Spleen (tissue), 13 donors: ENCODE measurements around the gene TCF3. TPM values are rescaled to one million over a fixed set of nuclear protein-coding genes. Genes with fewer than 3 reads are reported as not detected.

Experiments
- DNase-seq: peaks from one replicate; pipeline ENCODE4 v3.0.0-alpha.2; 2020
- H3K27ac ChIP-seq, 8 donors: fragments of 200-600 bp; sonication (generic) in 7 of 8; 1 replicate in 4 of 8; 2 replicates in 4 of 8; pipeline versions ENCODE4 v1.5.0 to v1.8.0; 2016 to 2021; ENCODE audit warnings: inconsistent platforms in 4 of 8, mild to moderate bottlenecking in 4 of 8, moderate library complexity in 1 of 8
- H3K27me3 ChIP-seq, 7 donors: fragments of 200-600 bp; sonication (generic) in 6 of 7; replicated peaks in 1 of 7; 1 replicate in 4 of 7; 2 replicates in 3 of 7; pipeline versions ENCODE4 v1.5.0 to v1.8.0; 2016 to 2021; ENCODE audit warnings: inconsistent platforms in 3 of 7, mild to moderate bottlenecking in 1 of 7
- H3K36me3 ChIP-seq, 6 donors: fragments of 200-600 bp; sonication (generic) in 5 of 6; 1 replicate in 4 of 6; 2 replicates in 2 of 6; pipeline versions ENCODE4 v1.5.0 to v1.8.0; 2016 to 2021; ENCODE audit warnings: inconsistent platforms in 2 of 6
- H3K4me1 ChIP-seq, 6 donors: fragments of 200-600 bp; sonication (generic) in 5 of 6; 1 replicate in 3 of 6; 2 replicates in 3 of 6; pipeline versions ENCODE4 v1.5.0 to v1.8.0; 2016 to 2021; ENCODE audit warnings: inconsistent platforms in 3 of 6
- H3K4me3 ChIP-seq, 8 donors: fragments of 200-600 bp; sonication (generic) in 7 of 8; 1 replicate in 4 of 8; 2 replicates in 4 of 8; pipeline versions ENCODE4 v1.5.0 to v1.8.0; 2016 to 2021; ENCODE audit warnings: inconsistent platforms in 4 of 8, mild to moderate bottlenecking in 4 of 8, moderate library complexity in 2 of 8
- H3K9me3 ChIP-seq, 8 donors: fragments of 200-600 bp; sonication (generic) in 7 of 8; 1 replicate in 4 of 8; 2 replicates in 4 of 8; pipeline versions ENCODE4 v1.5.0 to v1.8.0; 2016 to 2021; ENCODE audit warnings: inconsistent platforms in 4 of 8
- CTCF ChIP-seq, 11 experiments: fragments of 200-600 bp in 7 of 11; fragments of 450-650 bp in 4 of 11; sonication (generic) in 4 of 11; IDR thresholded peaks in 8 of 11; conservative IDR thresholded peaks in 3 of 11; 1 replicate in 7 of 11; 2 replicates in 4 of 11; pipeline versions ENCODE4 v1.4.0 to v1.8.0; 2016 to 2021; ENCODE audit warnings: antibody characterized with exemption in 11 of 11, inconsistent platforms in 4 of 11, mild to moderate bottlenecking in 1 of 11
- POLR2A ChIP-seq, 3 donors: fragments of 450-650 bp; IDR thresholded peaks; one replicate each; pipeline ENCODE4 v1.5.1; 2017; ENCODE audit warnings: antibody characterized with exemption in 3 of 3, mild to moderate bottlenecking in 1 of 3
- POLR2AphosphoS5 ChIP-seq, 3 donors: sonication (generic); formaldehyde crosslinking; IDR thresholded peaks; one replicate each; pipeline ENCODE4 v1.5.1; 2017; ENCODE audit warnings: antibody characterized with exemption in 3 of 3
- WGBS, 5 donors: extraction: QIAGEN DNeasy Blood & Tissue Kit in 3 of 5; methylation state at CpG; one replicate each; pipeline versions ENCODE4 v1.1.5 to v1.1.7; 2013 to 2018; 5-methylcytosine and 5-hydroxymethylcytosine counted together
- intact Hi-C: fragments of 100-400 bp; cut with DNase I; formaldehyde crosslinking; loops from one replicate; pipeline ENCODE4 v1.15.0; 2023; ENCODE audit warnings: low total_unique reads
- long read RNA-seq, 2 donors: transcript quantifications; one replicate each; lab custom pipeline, GENCODE V29; 2026
- polyA plus RNA-seq, 3 donors: library from polyadenylated mRNA; stranded (reverse); fragments of 200-250 nt; gene quantifications; one replicate each; pipeline ENCODE4 v1.2.1, GENCODE V29; 2013
- total RNA-seq, 7 donors: library from RNA; depleted of rRNA in 3 of 7; stranded (reverse); fragments of >200 nt in 3 of 7; fragmentation: NEBNext Ultra II Directional in 4 of 7; extraction: Animal tissue kit (Norgen Biotek cat#: 25700) in 4 of 7; gene quantifications; one replicate each; pipeline versions ENCODE4 v1.1.0 to v1.2.1, GENCODE V29; 2016 to 2021
- donor health status: healthy with polysubstance abuse.
- donor health status: DM: no; HTN: no; CAD: no; lungs with moderate emphysema.
- donor health status: DM: no; HTN: no; CAD: no.
- donor health status: Bipolar disorder and iron deficiency.
- donor health status: healthy.
- donor health status: DM: no; HTN: no; CAD: no.
- donor health status: DM: yes; HTN: yes; CAD: no.

TCF3 gene
- 100 to 1,000 TPM in 5 of 7 donors, 10 to 100 TPM in 2; 79.2 to 135 (median 107) TPM for total RNA-seq
- 10 to 100 TPM; 81.0 to 96.5 (median 88.9) TPM for polyA plus RNA-seq
- long read RNA-seq, donor 1, transcript TCF3-210 (9 exons, 986 nt), result major isoform, 5 of 13 reads
- long read RNA-seq, donor 1, partial matches to known transcripts, result 8 of 13 reads
- long read RNA-seq, donor 1, other reads (novel, unspliced or antisense), result 0 of 13 reads
- long read RNA-seq, donor 2, full-length matches to known transcripts, result 4 of 4 reads
- long read RNA-seq, donor 2, partial matches to known transcripts, result 0 of 4 reads
- long read RNA-seq, donor 2, other reads (novel, unspliced or antisense), result 0 of 4 reads

- intact Hi-C loops, result loop anchor here (5.0 kb wide), 1 partner anchor 45 kb away; the partner anchor contains the start of gene UQCR11
- WGBS, 5 donors, result 0 to 1% (median 1%) methylated on average over 53 to 107 of the region's 107 CpGs
- peaks cover 0 to 25% (median 3%) of the 10 kb centered on the region in 6 donors for H3K36me3 ChIP-seq
Measured at GRCh38 chr19:1652471-1653299, at the start of gene TCF3. TSS of gene TCF3 (minus strand) at chr19:1652615. CDS start at chr19:1650248, 2,367 bp downstream.

GRCh38 chr19:1700733-1701663, 48.6 kb upstream of the TCF3 start:
- intact Hi-C loops, result no loop called here

More at GRCh38 chr19:1652471-1653299, at the start of gene TCF3:
- Histone ChIP-seq H3K27me3 (peaks cover 0 to 10% (median 0%) of the 10 kb centered on the region in 7 donors), H3K9me3 (no peaks in the 10 kb centered on the region), H3K27ac (peak within 1 kb of the TSS; percentile 97 to 100 (median 99)), H3K4me1 (peaks cover 15 to 72% (median 48%) of the 10 kb centered on the region in 6 donors), H3K4me3 (peak within 1 kb of the TSS; percentile 80 to 98 (median 94))
- TF ChIP-seq POLR2AphosphoS5 (IDR thresholded peaks at IDR 0.05), result peak; percentile 82 to 89 (median 86)
- TF ChIP-seq CTCF (IDR thresholded peaks at IDR 0.05 in 8 of 11, conservative IDR thresholded peaks at IDR 0.05 in 3 of 11), result peak in 4 of 11 experiments; percentile 26 to 49 (median 34)
- TF ChIP-seq POLR2A (IDR thresholded peaks at IDR 0.05), result peak in 2 of 3 donors; percentile 52 to 58
- peak; percentile 99 for DNase-seq

More at GRCh38 chr19:1700733-1701663, 48.6 kb upstream of the TCF3 start:
- peaks cover 0 to 13% (median under 1%) of the 10 kb centered on the region in 8 donors for H3K9me3 ChIP-seq
- H3K27me3 ChIP-seq, result peaks cover 0 to 71% (median 37%) of the 10 kb centered on the region in 7 donors
- no peak overlapping the region for H3K4me3 ChIP-seq
- TF ChIP-seq CTCF (IDR thresholded peaks at IDR 0.05 in 8 of 11, conservative IDR thresholded peaks at IDR 0.05 in 3 of 11) (no peak), POLR2AphosphoS5 (IDR thresholded peaks at IDR 0.05) (no peak), POLR2A (IDR thresholded peaks at IDR 0.05) (no peak)
- 21 to 37% (median 26%) methylated on average over 16 to 26 of the region's 26 CpGs for WGBS, 5 donors
- no peak for DNase-seq
- no peaks in the 10 kb centered on the region for H3K36me3 ChIP-seq
- peaks cover 0 to 5% (median 0%) of the 10 kb centered on the region in 6 donors for H3K4me1 ChIP-seq
- no peak overlapping the region for H3K27ac ChIP-seq
